BLaER1 treated with 17β-estradiol and CSF1 and Interleukin-3, amounts not matched to agents 10 nM and 100 nM (cell line): ENCODE data around the gene LRATD1.

Experiments used
- H3K27ac ChIP-seq, 11 experiments: shearing (Covaris generic); formaldehyde crosslinking; 2 replicates each; pipeline ENCODE4 v1.8.1; 2022
- H3K27me3 ChIP-seq, 11 experiments: shearing (Covaris generic); formaldehyde crosslinking; 2 replicates each; pipeline ENCODE4 v1.8.1; 2022
- H3K36me3 ChIP-seq, 11 experiments: shearing (Covaris generic); formaldehyde crosslinking; 2 replicates each; pipeline ENCODE4 v1.8.1; 2022
- H3K4me1 ChIP-seq, 10 experiments: shearing (Covaris generic); formaldehyde crosslinking; 2 replicates each; pipeline ENCODE4 v1.8.1; 2022
- H3K4me2 ChIP-seq, 11 experiments: shearing (Covaris generic); formaldehyde crosslinking; 2 replicates each; pipeline ENCODE4 v1.8.1; 2022
- H3K4me3 ChIP-seq, 10 experiments: shearing (Covaris generic); formaldehyde crosslinking; 2 replicates each; pipeline ENCODE4 v1.8.1; 2022
- H3K9ac ChIP-seq, 11 experiments: shearing (Covaris generic); formaldehyde crosslinking; 2 replicates each; pipeline ENCODE4 v1.8.1; 2022
- H3K9me3 ChIP-seq, 11 experiments: shearing (Covaris generic); formaldehyde crosslinking; replicated peaks in 1 of 11; 2 replicates each; pipeline ENCODE4 v1.8.1; 2022
- H4K20me1 ChIP-seq, 11 experiments: shearing (Covaris generic); formaldehyde crosslinking; 2 replicates each; pipeline ENCODE4 v1.8.1; 2022
- Cebpa-rat ChIP-seq, 11 experiments: shearing (Covaris generic); IDR thresholded peaks; 2 replicates each; pipeline ENCODE4 v1.8.1; 2022

The LRATD1 gene

GRCh38 chr2:14632133-14632936, at the start of gene LRATD1:
Gene LRATD1, plus strand, starts transcription at chr2:14632717. Its CDS starts 1,263 bp downstream, at chr2:14633980.
- no peaks in the 10 kb centered on the region for H4K20me1 ChIP-seq
- H3K27ac ChIP-seq = no peak within 1 kb of the TSS
- H3K27me3 ChIP-seq = no peaks in the 10 kb centered on the region
- H3K4me1 ChIP-seq = no peaks in the 10 kb centered on the region
- H3K9me3 ChIP-seq = peaks cover 35 to 40% (median 38%) of the 10 kb centered on the region in 11 experiments
- no peak for TF ChIP-seq Cebpa-rat (IDR thresholded peaks at IDR 0.05)
- H3K9ac ChIP-seq = no peak within 1 kb of the TSS
- no peaks in the 10 kb centered on the region for H3K36me3 ChIP-seq
- no peak within 1 kb of the TSS for H3K4me3 ChIP-seq
- H3K4me2 ChIP-seq = no peak within 1 kb of the TSS

DNA sequence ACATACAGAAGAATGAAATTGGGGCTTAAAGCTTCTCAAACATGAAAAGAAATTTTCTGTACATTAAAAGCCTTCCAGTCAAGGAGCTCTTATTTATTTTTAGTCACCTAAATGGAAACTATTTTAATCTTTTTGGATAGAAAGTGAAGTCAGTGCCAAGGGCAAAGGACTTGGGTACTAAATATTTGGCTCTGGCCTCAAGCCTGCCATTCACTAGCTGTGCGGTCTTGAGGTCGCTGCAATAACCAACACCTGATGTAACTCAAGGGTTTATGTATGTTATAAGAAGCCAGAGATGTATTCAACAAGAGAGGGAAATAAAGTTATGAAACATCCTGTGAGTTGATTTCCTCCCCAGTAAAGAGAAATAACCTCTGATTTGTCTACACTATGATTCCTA, 49.5 kb upstream of the LRATD1 start:
- Histone ChIP-seq H3K9ac (no peak overlapping the region), H3K4me1 (no peaks in the 10 kb centered on the region), H3K27ac (no peak overlapping the region), H4K20me1 (no peaks in the 10 kb centered on the region), H3K4me2 (no peak overlapping the region), H3K9me3 (no peaks in the 10 kb centered on the region), H3K36me3 (no peaks in the 10 kb centered on the region), H3K4me3 (no peak overlapping the region), H3K27me3 (no peaks in the 10 kb centered on the region)
- TF ChIP-seq Cebpa-rat (IDR thresholded peaks at IDR 0.05) = no peak

- no peak for TF ChIP-seq Cebpa-rat (IDR thresholded peaks at IDR 0.05)
- no peaks in the 10 kb centered on the region for H3K27me3 ChIP-seq
- H3K4me2 ChIP-seq = no peak overlapping the region
- H3K9me3 ChIP-seq = no peaks in the 10 kb centered on the region
- H3K36me3 ChIP-seq = no peaks in the 10 kb centered on the region
- H3K27ac ChIP-seq = no peak overlapping the region
- no peaks in the 10 kb centered on the region for H4K20me1 ChIP-seq
- no peaks in the 10 kb centered on the region for H3K4me1 ChIP-seq
- no peak overlapping the region for H3K4me3 ChIP-seq
- no peak overlapping the region for H3K9ac ChIP-seq
Observed at GRCh38 chr2:14583802-14584201, 48.7 kb upstream of the LRATD1 start.

DNA sequence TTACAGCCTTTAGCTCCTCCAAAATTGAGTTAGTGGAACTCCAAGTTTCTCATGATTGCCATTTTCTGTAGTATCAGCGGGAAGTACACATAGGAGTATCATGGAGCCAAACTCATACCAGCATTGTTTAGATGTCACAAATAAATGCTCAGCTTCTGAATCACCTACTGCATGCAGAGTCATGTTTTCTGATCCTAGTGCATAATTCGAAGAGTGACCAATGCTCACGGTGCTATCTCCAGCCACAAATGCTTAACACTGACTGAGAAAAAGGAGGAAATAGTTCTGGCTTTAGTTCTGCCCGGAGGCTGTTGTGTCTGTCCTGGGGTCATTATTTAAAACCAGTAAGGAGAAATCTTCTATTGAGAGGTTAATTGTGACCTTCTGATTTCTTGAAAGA, 45.4 kb upstream of the LRATD1 start:
- H3K9ac ChIP-seq = no peak overlapping the region
- H3K4me2 ChIP-seq = no peak overlapping the region
- H3K9me3 ChIP-seq = no peaks in the 10 kb centered on the region
- H3K4me3 ChIP-seq = no peak overlapping the region
- no peaks in the 10 kb centered on the region for H3K36me3 ChIP-seq
- no peak for TF ChIP-seq Cebpa-rat (IDR thresholded peaks at IDR 0.05)
- no peak overlapping the region for H3K27ac ChIP-seq
- no peaks in the 10 kb centered on the region for H3K27me3 ChIP-seq
- no peaks in the 10 kb centered on the region for H3K4me1 ChIP-seq
- no peaks in the 10 kb centered on the region for H4K20me1 ChIP-seq

GRCh38 chr2:14601156-14601770, 31.3 kb upstream of the LRATD1 start:
- no peak for TF ChIP-seq Cebpa-rat (IDR thresholded peaks at IDR 0.05)
- peak overlapping the region in 1 of 11 experiments; percentile 20; a peak in 1 of 22 replicates for H3K4me2 ChIP-seq
- H3K36me3 ChIP-seq = no peaks in the 10 kb centered on the region
- H3K4me1 ChIP-seq = peaks cover 0 to 7% (median 0%) of the 10 kb centered on the region in 10 experiments; a peak in 1 of 20 replicates
- H3K27ac ChIP-seq = no peak overlapping the region
- H4K20me1 ChIP-seq = no peaks in the 10 kb centered on the region
- H3K9me3 ChIP-seq = no peaks in the 10 kb centered on the region
- no peak overlapping the region for H3K4me3 ChIP-seq
- no peak overlapping the region for H3K9ac ChIP-seq
- no peaks in the 10 kb centered on the region for H3K27me3 ChIP-seq

- no peak overlapping the region for H3K4me2 ChIP-seq
- H3K36me3 ChIP-seq = no peaks in the 10 kb centered on the region
- no peak for TF ChIP-seq Cebpa-rat (IDR thresholded peaks at IDR 0.05)
- H3K4me1 ChIP-seq = peaks cover 0 to 7% (median 0%) of the 10 kb centered on the region in 10 experiments; a peak in 1 of 20 replicates
- no peak overlapping the region for H3K4me3 ChIP-seq
- H4K20me1 ChIP-seq = no peaks in the 10 kb centered on the region
- H3K27me3 ChIP-seq = no peaks in the 10 kb centered on the region
- H3K9me3 ChIP-seq = no peaks in the 10 kb centered on the region
- H3K9ac ChIP-seq = no peak overlapping the region
- H3K27ac ChIP-seq = no peak overlapping the region
Observed at GRCh38 chr2:14602309-14602708, 30.2 kb upstream of the LRATD1 start.

- Histone ChIP-seq H3K4me3 (no peak overlapping the region), H3K9me3 (no peaks in the 10 kb centered on the region), H3K27me3 (no peaks in the 10 kb centered on the region), H3K36me3 (no peaks in the 10 kb centered on the region), H3K9ac (no peak overlapping the region), H4K20me1 (no peaks in the 10 kb centered on the region), H3K4me1 (peaks cover 0 to 7% (median 0%) of the 10 kb centered on the region in 10 experiments; a peak in 1 of 20 replicates), H3K4me2 (no peak overlapping the region), H3K27ac (no peak overlapping the region)
- no peak for TF ChIP-seq Cebpa-rat (IDR thresholded peaks at IDR 0.05)
Observed at GRCh38 chr2:14603676-14604075, 28.8 kb upstream of the LRATD1 start.

DNA sequence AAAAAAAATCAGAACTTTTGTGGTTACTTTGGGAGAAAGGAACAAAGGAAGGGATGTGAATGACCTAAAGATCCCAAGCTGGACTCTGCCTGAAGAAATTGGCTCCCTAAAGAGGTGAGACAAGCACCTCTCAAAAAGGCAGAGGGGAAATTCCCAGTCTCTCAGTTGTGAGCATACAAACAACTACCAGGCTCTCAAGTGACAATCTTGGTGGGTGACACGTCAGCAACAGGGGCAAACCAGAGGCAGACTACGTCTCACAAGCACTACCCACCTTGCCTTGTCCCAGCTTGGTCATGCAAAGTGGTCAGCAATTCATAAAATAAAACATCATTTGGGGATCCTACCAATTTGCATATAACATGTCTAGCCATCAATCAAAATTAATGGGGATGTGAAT, 24.3 kb upstream of the LRATD1 start:
- no peak for TF ChIP-seq Cebpa-rat (IDR thresholded peaks at IDR 0.05)
- no peak overlapping the region for H3K27ac ChIP-seq

DNA sequence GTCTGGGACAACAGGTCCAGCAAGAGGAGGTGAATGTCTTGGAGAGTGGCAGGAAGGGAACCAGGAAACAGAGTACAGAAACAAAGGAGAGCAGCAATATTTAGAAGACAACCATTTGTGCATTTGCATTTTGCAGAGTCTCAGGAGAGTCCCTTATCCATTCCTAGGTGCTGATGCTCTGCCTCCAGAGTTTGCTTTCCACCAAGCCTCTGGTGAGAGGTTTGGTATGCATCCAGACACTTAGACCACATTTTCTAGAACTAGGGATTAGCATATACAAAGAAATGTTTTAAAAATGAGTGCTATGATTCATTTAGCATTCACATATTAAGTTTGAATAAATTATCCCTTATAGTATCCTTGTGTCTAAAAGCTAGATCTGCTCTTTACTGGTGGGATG, 18.5 kb upstream of the LRATD1 start:
- Histone ChIP-seq H3K27me3 (no peaks in the 10 kb centered on the region), H3K27ac (no peak overlapping the region), H3K4me1 (0 out of 20 replicates have a peak, but pooled peaks cover 0 to 4% (median 0%) of the 10 kb centered on the region in 10 experiments), H3K36me3 (no peaks in the 10 kb centered on the region), H3K9me3 (no peaks in the 10 kb centered on the region), H3K9ac (no peak overlapping the region), H4K20me1 (no peaks in the 10 kb centered on the region), H3K4me2 (no peak overlapping the region), H3K4me3 (no peak overlapping the region)
- TF ChIP-seq Cebpa-rat (IDR thresholded peaks at IDR 0.05) = no peak

More for the DNA sequence above, 24.3 kb upstream of the LRATD1 start:
- Histone ChIP-seq H3K4me2 (no peak overlapping the region), H3K27me3 (no peaks in the 10 kb centered on the region), H3K4me1 (no peaks in the 10 kb centered on the region; a peak in 1 of 20 replicates), H3K36me3 (no peaks in the 10 kb centered on the region), H3K9ac (no peak overlapping the region), H4K20me1 (no peaks in the 10 kb centered on the region), H3K9me3 (no peaks in the 10 kb centered on the region), H3K4me3 (no peak overlapping the region)
